HepG2 (cell line): ENCODE results near the gene ERRFI1. TPM values are rescaled to one million over a fixed set of nuclear protein-coding genes. Genes with fewer than 3 reads are reported as not detected.

Experiments
- ATM ChIP-seq: fragments of 450-650 bp; IDR thresholded peaks from 2 replicates; pipeline ENCODE4 v1.7.1; 2017; ENCODE audit warnings: mild to moderate bottlenecking, borderline replicate concordance
- CC2D1A ChIP-seq: sonication (generic); formaldehyde crosslinking; IDR thresholded peaks from 2 replicates; pipeline ENCODE4 v1.8.1; 2023; ENCODE audit warnings: mild to moderate bottlenecking, missing genetic modification reagents
- E2F1 ChIP-seq: sonication (generic); formaldehyde crosslinking; IDR thresholded peaks from 2 replicates; pipeline ENCODE4 v1.5.0; 2020; ENCODE audit warnings: missing genetic modification reagents
- FIP1L1 ChIP-seq: fragments of 200-400 bp; formaldehyde crosslinking; IDR thresholded peaks from 2 replicates; pipeline ENCODE4 v1.6.1; 2018; ENCODE audit warnings: low read depth, mild to moderate bottlenecking, low read length, moderate library complexity, borderline replicate concordance; ENCODE audit not compliant: insufficient read depth
- HNF1A ChIP-seq, 2 experiments: sonication (generic) in 1 of 2; formaldehyde crosslinking in 1 of 2; IDR thresholded peaks; 2 replicates each; pipeline versions ENCODE4 v1.4.0 to v1.6.1; 2016 to 2020; ENCODE audit warnings: borderline replicate concordance in 1 of 2, low read depth in 1 of 2, mild to moderate bottlenecking in 1 of 2, missing genetic modification reagents in 1 of 2
- NFE2 ChIP-seq: sonication (generic); formaldehyde crosslinking; IDR thresholded peaks from 2 replicates; pipeline ENCODE4 v1.4.0; 2020; ENCODE audit warnings: missing genetic modification reagents
- PHF21A ChIP-seq: sonication (generic); formaldehyde crosslinking; IDR thresholded peaks from 2 replicates; pipeline ENCODE4 v1.5.0; 2020; ENCODE audit warnings: mild to moderate bottlenecking, missing genetic modification reagents
- TRIM22 ChIP-seq: fragments of 450-650 bp; IDR thresholded peaks from 2 replicates; pipeline ENCODE4 v1.6.1; 2017
- ZBED4 ChIP-seq: sonication (generic); formaldehyde crosslinking; IDR thresholded peaks from 2 replicates; pipeline ENCODE4 v1.4.0; 2020; ENCODE audit warnings: missing genetic modification reagents, borderline replicate concordance
- ZNF225 ChIP-seq: sonication (generic); formaldehyde crosslinking; IDR thresholded peaks from 2 replicates; pipeline ENCODE4 v1.4.0; 2020; ENCODE audit warnings: mild to moderate bottlenecking, missing genetic modification reagents
- ZNF431 ChIP-seq: sonication (generic); formaldehyde crosslinking; IDR thresholded peaks from 2 replicates; pipeline ENCODE4 v1.9.0; 2022; ENCODE audit warnings: missing genetic modification reagents, low read depth, mild to moderate bottlenecking, borderline replicate concordance
- ZNF746 ChIP-seq: sonication (generic); formaldehyde crosslinking; IDR thresholded peaks from 2 replicates; pipeline ENCODE4 v1.8.0; 2022; ENCODE audit warnings: mild to moderate bottlenecking, missing genetic modification reagents
- ZNF749 ChIP-seq: sonication (generic); formaldehyde crosslinking; IDR thresholded peaks from 2 replicates; pipeline ENCODE4 v1.8.0; 2022; ENCODE audit warnings: mild to moderate bottlenecking, missing genetic modification reagents, moderate library complexity, borderline replicate concordance
- ZSCAN29 ChIP-seq: sonication (generic); formaldehyde crosslinking; conservative IDR thresholded peaks from 2 replicates; pipeline ENCODE4 v1.4.0; 2020; ENCODE audit warnings: mild to moderate bottlenecking, missing genetic modification reagents
- polyA plus RNA-seq, 8 experiments: library from polyadenylated mRNA; depleted of rRNA in 3 of 8; stranded (reverse) in 7 of 8; unstranded in 1 of 8; fragments of >200 nt; fragmentation: Illumina TruSeq in 4 of 8; extraction: Trizol in 4 of 8; gene quantifications; 2 replicates each; pipeline versions ENCODE4 v1.2.1 to v1.2.3, GENCODE V29; 2011 to 2016; ENCODE audit warnings: low read depth in 4 of 8, missing spikeins in 1 of 8, mixed read lengths in 1 of 8; ENCODE audit not compliant: insufficient read depth in 1 of 8
- total RNA-seq, 5 experiments: library from RNA; depleted of rRNA; stranded (reverse); fragments of >200 nt; fragmentation: Illumina TruSeq; extraction: Trizol; gene quantifications; 2 replicates each; pipeline ENCODE4 v1.2.3, GENCODE V29; 2016; ENCODE audit warnings: low read depth in 1 of 5
- TF ChIP-seq, protein P1 (sequence below): sonication (generic); formaldehyde crosslinking; IDR thresholded peaks from 2 replicates; pipeline ENCODE4 v1.5.1; 2020; ENCODE audit warnings: missing genetic modification reagents, mild to moderate bottlenecking, borderline replicate concordance

The ERRFI1 gene
- total and polyA plus RNA-seq, 2 of the 13 experiments (the other 11 are each of a cell fraction or from before 2014, with no cell fraction given) = 84.4 to 753 TPM

GRCh38 chr1:8011016-8011415 is 15.1 kb downstream of the ERRFI1 start (continued):
- TF ChIP-seq ZNF431 (CRISPR knock-in tag) (0 out of 2 replicates have a peak, but pooled peaks have one; percentile 41), ZSCAN29 (no peak), ZNF225 (CRISPR knock-in tag) (no peak), FIP1L1 (peak; percentile 61; the same call in 1 of the 2 replicates), ZNF746 (CRISPR knock-in tag) (0 out of 2 replicates have a peak, but pooled peaks have one; percentile 24), ZBED4 (CRISPR knock-in tag) (0 out of 2 replicates have a peak, but pooled peaks have one; percentile 18), ATM (no peak), CC2D1A (no peak), NFE2 (no peak), HNF1A (IDR thresholded peaks at IDR 0.05; ENCODE audit: low read depth) (no peak), HNF1A (CRISPR knock-in tag; IDR thresholded peaks at IDR 0.05; ENCODE audit: borderline replicate concordance) (no peak), E2F1 (CRISPR knock-in tag) (no peak), PHF21A (CRISPR knock-in tag) (no peak), TRIM22 (no peak), ZNF749 (CRISPR knock-in tag) (no peak)
- TF ChIP-seq, protein P1, sequence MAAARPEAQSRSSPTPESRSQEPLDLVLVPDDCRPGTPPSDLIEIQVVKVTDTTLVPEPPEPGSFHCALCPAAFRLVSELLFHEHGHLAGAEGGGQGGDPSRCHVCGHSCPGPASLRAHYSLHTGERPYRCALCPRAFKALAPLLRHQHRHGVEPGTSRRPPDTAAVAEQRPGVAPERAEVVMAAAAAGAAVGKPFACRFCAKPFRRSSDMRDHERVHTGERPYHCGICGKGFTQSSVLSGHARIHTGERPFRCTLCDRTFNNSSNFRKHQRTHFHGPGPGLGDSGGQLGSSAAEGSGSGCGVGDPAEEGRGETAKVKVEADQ (CRISPR knock-in tag) = no peak
